Vagina (tissue), 2 donors: ENCODE measurements around the gene NFIX.

Experiments
- POLR2A ChIP-seq, 2 donors: fragments of 450-650 bp; IDR thresholded peaks; one replicate each; pipeline ENCODE4 v1.6.1; 2017; ENCODE audit warnings: antibody characterized with exemption in 2 of 2, mild to moderate bottlenecking in 2 of 2, moderate library complexity in 2 of 2
- TF ChIP-seq, protein P1 (sequence below), 3 experiments: fragments of 450-650 bp in 2 of 3; fragments of 200-600 bp in 1 of 3; sonication (generic) in 1 of 3; IDR thresholded peaks; one replicate each; pipeline ENCODE4 v1.5.1; 2017 to 2019; ENCODE audit warnings: antibody characterized with exemption in 3 of 3, mild to moderate bottlenecking in 2 of 3, moderate library complexity in 2 of 3

DNA sequence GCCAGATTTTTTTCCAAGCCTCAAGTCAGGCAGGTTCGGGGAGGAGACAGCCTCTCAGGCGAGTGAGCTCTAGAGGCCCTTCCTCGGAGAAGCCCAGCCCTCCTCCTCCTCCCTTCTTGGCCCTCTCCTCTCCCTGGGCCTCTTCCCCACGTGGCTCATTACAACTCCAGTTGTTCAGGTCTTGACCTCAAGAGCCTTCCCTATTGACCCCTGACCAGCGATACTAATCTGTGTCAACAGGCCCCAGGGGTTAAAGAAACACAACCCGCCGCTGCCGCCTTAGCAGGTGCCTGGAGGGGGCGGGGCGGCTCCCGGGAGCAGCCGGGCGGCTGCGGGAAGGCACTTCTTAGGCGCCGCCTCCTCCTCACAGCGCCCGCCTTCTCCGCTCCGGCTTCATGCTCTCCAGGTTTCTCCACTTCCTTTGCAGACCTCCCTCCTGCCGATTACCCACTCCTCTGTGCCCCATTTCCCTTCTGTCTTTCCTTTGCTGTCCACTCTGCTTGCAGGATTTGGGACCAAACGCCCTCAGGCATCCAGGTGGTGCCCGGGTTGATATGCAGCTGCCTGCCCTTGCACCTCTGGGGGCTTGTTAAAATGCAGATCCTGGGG, 56.4 kb downstream of the NFIX start:
- no peak for TF ChIP-seq POLR2A (IDR thresholded peaks at IDR 0.05)
- TF ChIP-seq, protein P1, sequence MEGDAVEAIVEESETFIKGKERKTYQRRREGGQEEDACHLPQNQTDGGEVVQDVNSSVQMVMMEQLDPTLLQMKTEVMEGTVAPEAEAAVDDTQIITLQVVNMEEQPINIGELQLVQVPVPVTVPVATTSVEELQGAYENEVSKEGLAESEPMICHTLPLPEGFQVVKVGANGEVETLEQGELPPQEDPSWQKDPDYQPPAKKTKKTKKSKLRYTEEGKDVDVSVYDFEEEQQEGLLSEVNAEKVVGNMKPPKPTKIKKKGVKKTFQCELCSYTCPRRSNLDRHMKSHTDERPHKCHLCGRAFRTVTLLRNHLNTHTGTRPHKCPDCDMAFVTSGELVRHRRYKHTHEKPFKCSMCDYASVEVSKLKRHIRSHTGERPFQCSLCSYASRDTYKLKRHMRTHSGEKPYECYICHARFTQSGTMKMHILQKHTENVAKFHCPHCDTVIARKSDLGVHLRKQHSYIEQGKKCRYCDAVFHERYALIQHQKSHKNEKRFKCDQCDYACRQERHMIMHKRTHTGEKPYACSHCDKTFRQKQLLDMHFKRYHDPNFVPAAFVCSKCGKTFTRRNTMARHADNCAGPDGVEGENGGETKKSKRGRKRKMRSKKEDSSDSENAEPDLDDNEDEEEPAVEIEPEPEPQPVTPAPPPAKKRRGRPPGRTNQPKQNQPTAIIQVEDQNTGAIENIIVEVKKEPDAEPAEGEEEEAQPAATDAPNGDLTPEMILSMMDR (IDR thresholded peaks at IDR 0.05), result no peak
